GM19397 (cell line): Measurements from ENCODE around the gene RGSL1.

ENCODE experiments used
- ATAC-seq: cut with Tn5 transposase; IDR thresholded peaks from one replicate; pipeline ENCODE4 v1.9.1; 2021; ENCODE audit warnings: mild to moderate bottlenecking, moderate library complexity; ENCODE audit not compliant: unreplicated experiment

RGSL1 gene

DNA sequence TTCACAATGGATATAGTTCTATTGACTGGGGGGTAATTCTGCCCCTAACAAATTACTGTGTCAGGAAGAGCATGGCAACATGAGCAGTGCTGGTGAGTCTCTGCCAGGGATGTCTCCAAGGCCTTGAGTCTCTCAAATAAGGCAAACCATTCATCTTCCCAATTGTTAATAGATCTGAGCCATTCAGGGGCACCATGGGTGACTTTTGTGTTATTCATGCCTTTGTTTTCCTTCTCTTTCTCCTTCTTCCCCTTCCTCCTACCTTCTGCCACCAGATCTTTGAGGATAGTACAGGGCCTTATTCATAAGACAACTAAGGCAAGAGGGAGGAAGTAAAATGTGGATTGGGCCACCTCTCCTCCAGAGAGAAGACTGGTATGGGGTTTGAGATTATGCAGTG, at the start of gene RGSL1:
RGSL1 (plus strand) TSS at position 60 of the 400 bp plus-strand sequence; CDS start at position 80, 20 bp downstream.
- ATAC-seq, result no peak

DNA sequence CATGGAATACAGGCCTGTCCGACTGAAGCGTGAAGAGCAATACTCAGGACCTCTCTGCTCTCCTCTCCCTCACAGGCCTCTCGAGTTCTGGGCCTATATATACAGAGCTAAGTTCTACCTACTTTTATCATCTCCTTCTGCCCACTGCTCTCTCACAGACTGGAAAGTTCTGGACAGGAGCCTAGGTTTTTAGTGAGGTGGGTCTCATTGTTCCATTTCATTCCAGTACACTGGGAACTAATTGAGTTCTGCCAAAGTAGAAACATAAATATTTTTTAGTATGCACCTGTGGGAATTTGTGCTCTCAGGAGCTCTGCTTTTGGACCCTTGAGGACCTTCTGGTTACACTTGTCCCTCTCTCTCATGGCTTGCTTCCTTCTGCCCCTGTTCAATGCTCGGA, 49.4 kb upstream of the RGSL1 start, which contains the start of gene TEDDM1:
TEDDM1 (minus strand) TSS at position 101 of the 400 bp plus-strand sequence. CDS start 182 bp downstream, outside the sequence.
- ATAC-seq, result no peak

DNA sequence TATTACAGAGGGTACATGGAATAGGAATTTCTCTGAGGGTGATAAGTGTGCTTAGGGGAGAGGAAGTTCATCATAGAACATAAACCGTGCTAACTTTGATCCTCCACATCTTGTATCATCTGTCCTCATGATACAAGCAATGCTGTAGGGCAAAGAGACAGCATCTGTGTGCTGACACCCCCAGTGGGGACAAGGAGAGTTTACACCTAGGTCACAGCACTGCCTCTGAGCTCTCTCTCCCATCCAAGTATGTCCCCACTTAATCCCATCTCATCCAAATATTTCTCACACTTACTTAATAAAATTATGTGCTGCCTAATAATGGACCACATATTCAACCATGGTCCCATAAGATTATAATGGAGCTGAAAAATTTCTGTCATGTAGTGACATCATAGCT, 45.2 kb upstream of the RGSL1 start:
- ATAC-seq, result no peak

DNA sequence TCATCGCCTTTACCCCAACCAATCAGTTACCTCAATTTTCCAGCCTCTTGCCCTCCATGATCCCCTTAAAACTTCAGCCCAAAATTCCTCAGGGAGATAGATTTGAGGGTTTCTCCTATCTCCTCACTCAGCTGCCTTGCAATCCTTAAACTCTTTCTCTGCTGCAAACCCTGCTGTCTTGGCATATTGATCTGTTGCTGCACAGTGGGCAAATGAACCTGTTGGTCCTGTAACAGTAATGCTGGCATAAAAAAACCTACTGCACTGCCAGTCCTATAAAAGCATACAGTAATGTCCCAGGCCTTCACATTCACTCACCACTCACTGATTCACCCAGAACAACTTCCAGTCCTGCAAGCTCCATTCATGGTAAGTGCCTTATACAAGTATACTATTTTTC, 44.4 kb upstream of the RGSL1 start:
- ATAC-seq, result no peak

DNA sequence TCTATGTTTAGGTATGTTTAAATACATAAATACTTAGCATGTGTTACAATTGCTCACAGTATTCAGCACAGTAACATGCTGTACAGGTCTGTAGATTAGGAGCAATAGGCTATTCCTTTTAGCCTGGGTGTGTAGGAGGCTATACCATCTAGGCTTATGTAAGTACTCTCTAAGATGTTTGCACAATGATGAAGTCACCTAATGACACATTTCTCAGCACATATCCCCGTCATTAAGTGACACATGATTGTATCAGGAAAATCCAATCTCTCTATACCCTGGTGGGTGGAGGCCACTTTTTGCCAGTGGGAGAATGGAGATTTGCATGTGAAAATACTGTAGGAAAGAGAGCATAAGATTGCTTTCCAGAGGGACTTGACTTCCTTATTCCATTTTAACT, 43.9 kb upstream of the RGSL1 start:
- ATAC-seq, result no peak

DNA sequence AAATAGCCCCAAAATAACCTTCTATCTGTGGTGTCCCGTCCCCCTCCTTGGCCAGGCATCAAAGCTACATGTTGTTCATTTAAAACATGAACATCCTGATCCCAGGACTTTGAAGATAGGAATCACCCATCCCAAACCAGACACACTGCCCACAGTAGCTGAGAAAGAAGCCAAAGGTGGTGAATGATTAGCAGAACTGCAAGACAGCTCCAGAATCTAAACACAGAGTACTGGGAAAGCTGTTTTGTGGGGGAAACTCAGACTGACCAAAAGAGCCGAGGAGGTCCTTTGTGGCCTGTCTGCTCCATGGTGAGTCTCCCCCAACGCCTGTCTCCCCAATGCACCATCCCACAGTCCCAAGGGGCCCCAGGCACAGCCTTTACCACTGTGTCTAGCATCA, 42.2 kb upstream of the RGSL1 start:
- no peak for ATAC-seq

DNA sequence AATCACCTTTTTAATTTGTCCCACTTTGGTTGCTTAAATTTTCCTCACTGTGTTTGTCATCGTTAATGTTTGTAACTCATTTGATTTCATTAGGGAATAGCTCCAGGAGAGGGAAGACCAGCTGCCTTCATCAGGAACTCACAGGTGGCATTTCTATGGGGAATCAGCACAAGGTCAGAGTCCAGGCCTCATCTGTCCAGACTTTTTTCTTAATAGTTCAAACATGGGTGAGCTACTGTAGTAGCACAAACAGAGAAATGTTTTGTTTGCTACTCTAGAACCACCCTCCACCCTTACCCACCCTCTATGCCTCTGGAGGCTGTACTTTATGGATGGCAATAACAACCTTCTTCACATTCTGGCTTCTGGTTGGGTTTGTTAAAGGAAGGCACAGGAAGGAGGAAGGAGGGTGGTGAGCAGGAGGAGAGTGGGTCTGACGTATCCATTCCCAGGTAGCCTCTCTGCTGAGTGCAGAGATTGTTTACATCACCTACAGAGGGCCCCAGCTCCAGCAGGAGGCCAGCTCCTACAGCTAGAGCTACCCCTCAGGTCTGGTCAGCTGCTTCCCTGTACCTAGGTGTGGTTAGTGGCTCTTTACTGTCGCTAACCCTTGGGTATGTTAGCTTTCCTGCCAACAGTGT, 41.4 kb upstream of the RGSL1 start:
- no peak for ATAC-seq

DNA sequence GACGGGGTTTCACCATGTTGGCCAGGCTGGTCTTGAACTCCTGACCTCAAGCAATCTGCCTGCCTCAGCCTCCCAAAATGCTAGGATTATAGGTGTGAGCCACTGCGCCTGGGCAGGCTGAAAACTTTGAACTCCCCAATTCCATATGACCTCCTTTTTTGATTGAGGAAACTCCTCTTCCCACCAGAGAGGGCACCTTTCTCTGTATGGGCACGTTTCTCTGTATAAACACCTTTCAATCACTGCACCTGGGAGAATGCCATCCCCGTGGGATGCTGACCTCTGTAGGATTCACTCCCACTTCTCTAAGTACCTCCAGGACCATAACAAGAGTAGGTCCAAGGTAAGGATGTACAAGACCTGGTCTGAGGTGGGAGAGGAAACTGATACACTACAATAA, 39.8 kb upstream of the RGSL1 start:
- ATAC-seq, result no peak

DNA sequence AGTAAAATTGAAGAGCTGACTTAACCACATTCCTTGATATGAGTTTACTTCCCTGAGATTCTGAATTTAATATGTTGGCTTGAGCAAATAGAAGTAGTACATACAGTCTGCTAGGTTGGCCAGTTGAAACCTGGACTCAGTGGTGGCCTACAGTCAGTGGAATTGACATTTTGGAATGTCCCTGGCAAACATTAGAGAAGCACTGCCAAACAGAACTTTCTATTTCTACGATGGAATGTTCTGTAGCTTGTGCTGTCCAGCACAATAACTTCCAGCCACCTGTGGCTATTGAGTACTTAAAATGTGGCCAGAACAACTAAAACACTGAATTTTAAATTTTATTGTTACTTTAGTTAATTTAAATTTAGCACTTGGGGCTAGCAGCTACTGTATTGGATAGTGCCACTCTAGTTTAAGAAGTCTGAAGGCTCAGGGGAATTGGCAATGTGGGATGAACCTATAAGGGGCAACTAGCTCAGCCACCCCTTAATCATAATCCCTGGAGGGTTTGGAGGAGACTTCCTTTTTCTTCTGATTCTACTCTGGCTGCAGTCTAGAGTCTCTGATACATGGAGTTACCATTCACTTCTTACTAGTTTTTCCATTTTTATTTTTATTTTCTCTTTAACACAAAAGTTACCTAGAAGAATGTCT, 39.2 kb upstream of the RGSL1 start:
- no peak for ATAC-seq

DNA sequence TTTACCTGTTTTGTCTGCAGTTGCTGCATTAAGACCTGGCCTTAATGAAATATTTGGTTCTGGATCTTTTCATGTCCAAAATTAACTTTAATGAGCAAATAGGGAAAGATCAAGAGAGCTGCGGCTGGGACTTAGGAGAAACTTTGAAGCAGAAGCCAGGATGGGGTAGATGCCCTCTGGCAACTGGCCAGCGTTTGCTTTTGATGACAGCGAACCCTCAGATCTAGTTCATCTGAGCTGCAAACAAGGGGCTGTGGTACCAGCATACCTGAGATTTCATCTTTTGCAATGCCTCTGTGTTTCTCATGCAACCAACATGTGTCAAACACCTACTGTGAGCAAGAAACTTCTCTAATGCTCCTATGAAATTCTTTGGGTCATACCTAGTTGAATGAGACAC, 36.5 kb upstream of the RGSL1 start:
- ATAC-seq, result no peak

DNA sequence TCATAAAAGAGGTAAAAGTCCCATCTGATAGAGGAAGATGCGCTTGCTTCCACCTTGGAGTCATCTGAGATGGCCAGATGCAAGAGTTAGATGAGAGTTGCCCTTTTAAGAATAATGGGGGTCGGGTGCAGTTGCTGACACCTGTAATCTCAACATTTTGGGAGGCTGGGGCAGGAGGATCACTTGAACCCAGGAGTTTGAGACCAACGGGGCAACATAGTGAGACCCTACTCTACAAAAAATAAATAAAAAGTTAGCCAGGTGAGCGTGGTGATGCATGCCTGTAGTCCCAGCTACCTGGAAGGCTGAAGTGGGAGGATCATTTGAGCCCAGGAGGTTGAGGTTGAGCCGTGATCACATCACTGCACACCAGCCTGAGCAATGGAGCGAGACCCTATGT, 36.0 kb upstream of the RGSL1 start:
- ATAC-seq, result no peak

DNA sequence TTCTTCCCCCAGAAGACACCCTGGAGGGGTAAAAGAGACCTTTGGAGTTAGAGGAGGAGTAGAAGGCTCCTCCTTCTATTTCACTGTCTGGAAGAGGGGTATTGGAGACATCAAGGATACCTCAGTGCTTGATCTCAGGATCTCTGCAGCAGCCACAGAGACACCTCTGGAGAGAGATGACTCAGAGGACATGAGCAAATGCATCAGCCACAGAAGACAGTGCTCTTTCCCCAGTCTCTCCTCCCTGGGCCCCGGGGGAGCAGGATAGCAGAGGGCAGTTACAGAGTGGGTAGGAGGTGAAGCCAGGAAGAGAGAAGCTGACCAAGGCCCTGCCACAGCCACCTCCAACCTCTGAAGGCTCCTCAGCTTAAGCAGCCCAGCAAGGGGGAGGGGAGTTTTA, 34.2 kb upstream of the RGSL1 start:
- ATAC-seq, result no peak

DNA sequence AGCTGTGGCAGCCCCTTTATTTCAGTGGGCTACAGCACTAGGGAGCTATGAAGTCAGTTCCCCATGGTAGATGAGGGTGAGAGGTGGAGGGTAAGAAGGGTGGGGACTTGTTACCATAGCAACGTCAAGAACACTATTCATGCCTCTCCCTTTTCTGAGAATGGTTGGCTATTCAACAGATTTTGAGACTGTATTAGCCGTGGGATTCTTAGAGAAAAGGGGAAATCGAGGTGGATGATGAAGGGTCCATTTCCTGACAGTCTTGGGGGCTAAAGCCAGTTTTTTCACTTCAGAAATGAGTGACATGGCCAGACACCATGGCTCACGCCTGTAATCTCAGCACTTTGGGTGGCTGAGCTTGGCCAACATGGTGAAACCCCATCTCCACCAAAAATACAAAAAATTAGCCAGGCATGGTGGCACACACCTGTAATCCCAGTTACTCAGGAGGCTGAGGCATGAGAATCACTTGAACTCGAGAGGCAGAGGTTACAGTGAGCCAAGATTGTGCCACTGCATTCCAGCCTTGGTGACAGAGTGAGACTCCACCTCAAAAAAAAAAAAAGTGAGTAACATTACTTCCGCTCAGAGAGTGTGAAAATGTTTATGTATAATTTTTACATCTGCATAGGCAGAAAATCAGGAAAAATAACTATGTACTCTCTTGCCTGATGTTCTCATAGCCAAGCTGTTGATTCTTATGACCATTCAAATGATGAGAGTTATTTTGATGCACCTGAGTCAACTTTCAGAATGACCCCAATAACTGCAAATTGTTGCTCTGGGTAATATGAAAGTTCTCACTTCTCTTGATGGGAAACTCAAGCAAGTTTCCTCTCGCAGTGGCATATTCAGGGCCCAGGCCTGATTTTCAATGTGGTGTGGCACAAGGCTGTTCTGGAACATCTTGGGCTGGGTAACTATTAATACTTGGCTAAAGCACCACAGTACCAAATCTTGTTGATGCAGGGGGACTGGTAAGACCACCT, 23.2 kb upstream of the RGSL1 start:
- ATAC-seq, result peak; percentile 66

DNA sequence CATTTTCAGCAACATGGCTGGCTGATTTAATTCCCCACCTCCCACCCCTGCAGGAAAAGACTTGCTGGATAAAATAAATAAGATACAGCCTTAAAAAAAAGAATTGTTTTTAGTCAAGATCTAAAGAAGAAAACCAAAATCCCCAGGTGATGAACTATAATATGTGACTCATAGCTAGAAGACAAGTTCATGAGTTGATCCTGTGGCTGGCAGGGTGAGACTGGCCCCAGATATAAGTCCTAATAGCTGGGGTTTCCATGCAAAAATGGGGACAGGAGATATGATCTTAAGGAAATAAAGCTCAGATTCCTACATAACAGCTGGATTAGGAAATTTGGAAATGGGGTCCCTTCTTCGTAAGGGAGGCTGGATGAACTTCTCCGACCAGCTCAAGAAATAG, 21.9 kb upstream of the RGSL1 start:
- ATAC-seq, result no peak

DNA sequence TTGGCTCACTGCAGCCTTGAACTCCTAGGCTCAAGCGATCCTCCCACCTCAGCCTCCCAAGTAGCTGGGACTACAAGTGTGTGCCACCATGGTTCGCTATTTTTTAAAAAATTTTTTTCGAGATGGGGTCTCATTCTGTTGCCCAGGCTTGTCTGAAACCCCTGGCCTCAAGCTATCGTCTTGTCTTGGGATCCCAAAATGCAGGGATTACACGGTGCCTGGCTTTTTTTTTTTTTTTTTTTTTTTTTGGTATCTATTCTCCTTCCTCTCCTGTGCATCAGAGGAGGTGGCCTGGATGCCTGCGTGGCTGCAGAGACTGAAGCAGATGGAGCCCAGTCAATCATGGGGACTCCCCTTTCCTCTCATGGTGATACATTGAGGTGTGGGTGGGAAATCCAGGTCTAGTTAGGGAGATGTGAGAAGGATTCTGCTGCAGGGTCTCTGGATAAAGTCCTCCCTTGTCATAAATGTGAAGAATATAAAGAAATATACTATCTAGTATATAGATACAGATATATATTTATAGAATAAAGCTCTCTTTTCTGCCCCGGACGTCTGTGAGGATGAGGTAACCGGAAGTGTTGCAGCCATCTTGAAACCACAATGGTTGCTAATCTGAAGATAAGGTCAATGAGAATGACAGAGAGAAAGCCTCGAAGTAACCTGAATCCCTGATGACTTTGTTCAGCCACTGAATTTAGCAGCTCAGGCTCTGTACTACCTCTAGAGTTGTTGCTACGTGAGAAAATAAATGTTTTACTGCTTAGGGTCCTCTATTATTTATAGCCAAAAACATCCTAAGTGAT, 19.5 kb upstream of the RGSL1 start:
- ATAC-seq, result peak; percentile 37

DNA sequence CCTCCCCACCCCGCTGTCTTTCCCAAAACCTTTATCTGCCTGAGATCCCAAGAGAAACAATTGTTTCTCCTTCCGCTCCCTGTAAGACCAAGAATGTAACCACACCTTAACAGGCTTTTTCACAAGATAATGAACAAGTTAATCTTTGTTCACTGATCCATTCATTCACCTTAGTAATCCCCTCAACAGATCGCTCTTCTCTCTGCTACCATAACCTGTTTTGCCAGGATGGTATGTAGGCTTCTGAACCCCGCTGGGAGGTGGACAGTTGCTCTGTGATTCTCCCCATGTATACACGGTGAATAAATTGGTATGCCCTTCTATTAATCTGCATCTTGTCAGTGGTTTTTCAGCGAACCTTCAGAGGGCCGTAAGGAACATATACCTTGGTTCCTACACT, 18.7 kb upstream of the RGSL1 start:
- ATAC-seq, result no peak

DNA sequence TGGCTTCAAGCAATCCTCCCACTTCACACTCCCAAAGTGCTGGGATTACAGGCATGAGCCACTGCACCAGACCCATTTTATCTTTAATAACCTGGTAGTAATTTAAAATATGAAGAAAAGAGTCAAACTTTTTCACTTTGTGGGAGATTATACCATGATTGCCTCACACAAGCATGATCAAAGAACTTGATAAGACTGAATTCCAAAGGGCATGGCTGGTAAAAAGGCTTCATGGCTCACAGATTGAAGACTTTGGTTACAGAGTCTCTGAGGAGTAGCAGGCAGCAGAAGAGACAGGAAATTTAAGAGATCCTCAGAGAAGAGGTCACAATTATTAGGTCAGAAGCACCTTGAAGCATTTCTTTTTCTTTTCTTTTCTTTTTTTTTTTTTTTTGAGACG, 16.4 kb upstream of the RGSL1 start:
- no peak for ATAC-seq

DNA sequence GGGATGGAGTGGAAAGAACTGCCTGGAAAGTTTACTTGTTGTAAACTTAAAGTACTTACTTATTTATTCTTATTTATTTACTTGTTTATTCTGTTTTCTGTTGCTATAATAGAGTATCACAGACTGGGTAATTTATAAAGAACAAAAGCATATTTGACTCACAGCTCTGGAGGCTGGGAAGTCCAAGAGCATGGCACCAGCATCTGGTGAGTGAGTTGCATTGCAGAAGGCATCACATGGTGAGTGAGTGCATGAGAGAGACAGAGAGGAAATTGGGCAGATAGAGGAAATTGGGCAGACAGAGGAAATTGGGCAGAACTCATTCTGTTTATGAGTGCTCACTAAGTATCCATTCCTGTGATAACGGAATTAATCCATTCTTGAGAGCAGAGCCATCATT, 11.6 kb upstream of the RGSL1 start:
- no peak for ATAC-seq

DNA sequence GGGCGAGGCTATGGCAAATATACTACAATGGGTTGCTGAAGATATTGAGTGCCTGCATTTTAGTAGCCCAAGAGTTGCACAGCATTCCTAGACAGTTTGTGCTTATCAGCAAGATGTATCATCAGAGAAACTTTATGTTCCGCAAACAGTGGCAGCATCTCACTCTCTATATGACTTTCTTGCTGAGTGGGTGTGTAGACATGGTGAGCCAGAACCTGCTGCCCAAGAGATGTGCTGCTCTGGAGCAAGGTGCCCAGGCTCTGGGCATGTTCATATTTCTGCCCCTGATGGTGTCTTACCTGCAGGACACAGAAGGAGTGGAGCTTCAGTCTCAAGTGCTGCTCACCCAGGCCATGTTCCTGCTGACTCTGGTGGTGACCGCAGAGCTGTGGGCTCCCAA, 8.2 kb upstream of the RGSL1 start:
- no peak for ATAC-seq

DNA sequence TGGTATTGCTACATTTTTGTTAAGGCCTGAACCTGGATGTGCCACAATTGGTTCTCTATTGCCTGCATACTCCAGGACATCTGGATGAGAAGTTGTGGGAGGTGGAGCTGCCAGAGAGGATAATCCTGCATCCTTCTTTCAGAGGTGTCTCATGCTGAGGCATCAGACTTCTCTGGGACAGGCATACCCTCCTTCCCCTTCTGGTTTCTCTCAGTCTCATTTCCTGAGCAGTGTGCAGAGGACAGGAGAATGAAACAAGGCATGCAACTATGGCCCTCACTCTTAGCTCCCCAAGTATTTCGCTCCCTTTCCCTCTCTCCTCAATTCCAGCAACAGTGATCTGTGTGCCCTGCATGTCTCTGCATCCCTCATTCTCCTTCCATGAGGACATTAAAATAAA, 7.6 kb upstream of the RGSL1 start:
- no peak for ATAC-seq

DNA sequence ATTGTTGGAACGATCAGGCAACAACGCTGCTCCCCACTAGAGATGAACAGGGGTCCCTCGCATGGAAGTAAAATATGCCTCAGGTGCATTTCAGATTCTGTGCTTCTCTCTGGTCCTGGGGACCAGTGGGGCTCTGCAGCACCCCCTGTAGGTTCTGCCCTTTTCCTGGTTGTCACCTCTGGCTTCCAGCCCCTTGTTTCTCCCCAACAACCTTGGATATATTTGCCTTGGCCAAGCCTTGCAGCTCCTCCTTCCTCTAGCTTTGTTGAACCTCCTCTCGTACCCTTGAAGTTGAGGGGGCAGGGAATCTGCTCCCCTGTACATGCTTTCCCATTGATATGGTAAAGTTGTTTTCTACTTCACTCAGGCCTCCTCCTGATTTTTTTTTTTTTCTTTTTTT, 5.4 kb upstream of the RGSL1 start:
- no peak for ATAC-seq
